Dermis lymphatic vessel endothelial cell (primary cell): ENCODE measurements around the gene HAUS2. TPM values are rescaled to one million over a fixed set of nuclear protein-coding genes. Genes with fewer than 3 reads are reported as not detected.

ENCODE experiments used
- total RNA-seq: library from RNA; depleted of rRNA; stranded (reverse); fragments of >200 nt; gene quantifications from 2 replicates; pipeline ENCODE4 v1.2.1, GENCODE V29; 2014

The HAUS2 gene
- 22.9 and 23.1 TPM in 2 replicates for total RNA-seq

DNA sequence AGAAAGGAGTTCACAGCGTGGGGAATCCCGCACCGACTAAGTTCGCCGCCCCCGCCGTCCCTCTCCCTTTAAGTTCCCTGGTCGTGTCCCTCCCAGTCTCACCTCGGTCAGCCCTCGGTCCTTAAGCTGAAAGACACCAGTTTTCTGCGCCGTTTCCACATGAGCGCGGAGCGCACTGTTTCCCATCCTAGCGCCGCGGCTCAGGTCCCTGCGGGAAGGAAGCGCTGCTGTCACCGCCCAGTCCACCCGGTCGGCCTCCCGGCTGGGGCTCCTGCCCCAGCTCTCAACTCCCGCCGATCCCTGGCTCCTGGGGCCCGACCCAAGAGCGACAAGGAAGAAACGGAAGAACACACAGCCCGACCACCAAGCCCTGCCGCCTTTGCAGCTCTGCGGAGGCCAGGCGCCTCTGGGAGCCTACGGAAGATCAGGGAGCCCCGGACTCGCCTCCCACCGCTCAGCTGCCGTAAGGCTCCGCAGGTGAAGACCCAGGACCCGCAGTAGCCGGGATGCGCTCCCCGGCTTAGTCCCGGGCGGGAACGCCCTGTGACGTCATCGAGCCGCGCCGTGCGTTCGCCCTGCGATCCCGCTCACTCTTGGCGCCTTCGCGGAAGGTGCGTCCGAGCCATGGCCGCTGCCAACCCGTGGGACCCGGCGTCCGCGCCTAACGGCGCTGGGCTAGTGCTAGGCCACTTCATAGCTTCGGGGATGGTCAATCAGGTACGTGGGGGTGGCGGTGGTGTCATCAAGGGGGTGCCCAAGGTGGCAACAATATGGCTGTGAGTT lies at the start of gene HAUS2, which contains the start of gene LRRC57:
Gene HAUS2 (plus strand): TSS at position 590 of the 783 bp plus-strand sequence. CDS start 35 bp downstream, at position 625.
Gene LRRC57 (minus strand): TSS at position 545 of the 783 bp plus-strand sequence. CDS start 359 bp downstream, at position 186.

DNA sequence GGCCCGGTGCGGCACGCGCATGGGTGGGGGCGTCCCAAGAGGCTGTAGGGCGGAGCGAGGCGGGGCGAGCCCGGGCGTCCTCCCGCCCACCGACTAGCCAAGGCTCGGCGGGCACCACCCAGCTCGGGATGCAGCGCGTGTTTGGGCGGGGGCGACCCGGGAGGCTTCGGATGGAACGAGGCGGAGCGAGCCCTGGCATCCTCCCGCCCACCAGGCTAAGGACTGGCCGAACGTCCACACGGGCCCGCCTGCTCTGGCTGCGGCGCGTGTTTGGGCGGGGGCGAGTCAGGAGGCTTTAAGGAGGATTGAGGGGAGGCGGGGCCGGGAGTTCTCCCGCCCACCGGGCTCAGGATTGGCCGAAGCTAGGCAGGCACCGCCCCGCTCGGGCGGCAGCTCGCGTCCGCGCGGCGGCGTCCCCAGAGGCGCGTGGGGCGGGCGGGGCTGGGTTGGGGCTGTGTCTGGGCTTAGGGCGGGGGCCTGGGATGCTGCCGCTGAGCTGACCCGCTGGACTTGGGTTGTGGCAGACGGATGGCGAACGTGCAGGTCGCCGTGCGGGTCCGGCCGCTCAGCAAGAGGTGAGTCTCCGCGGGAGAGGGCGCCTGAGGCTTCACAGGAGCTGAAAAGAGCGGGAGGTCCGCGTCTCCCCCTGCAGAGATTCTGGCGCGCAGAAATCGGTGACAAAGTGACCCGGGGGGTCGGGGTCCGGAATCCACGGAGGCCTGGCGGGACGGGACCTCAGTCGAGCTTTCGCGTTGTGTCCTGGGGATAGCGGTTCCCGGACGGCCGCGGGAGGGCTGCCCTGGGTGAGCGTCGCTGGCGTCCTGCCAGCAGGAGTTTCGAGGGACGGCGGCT lies 26.8 kb downstream of the HAUS2 start, which contains the start of gene STARD9:
Gene STARD9 (plus strand): TSS at position 419 of the 852 bp plus-strand sequence. CDS start 110 bp downstream, at position 529.

Other genes with a start within 250 kb of the HAUS2 start
- 0.65 and 0.69 TPM in 2 replicates for gene CAPN3, start 189.3 kb upstream of the HAUS2 start, total RNA-seq
- 30.0 and 37.9 TPM in 2 replicates for gene ZNF106, start 57.7 kb upstream of the HAUS2 start, total RNA-seq
- gene SNAP23, start 53.2 kb upstream of the HAUS2 start, total RNA-seq: 186 and 197 TPM in 2 replicates
- gene LRRC57, start within 50 bp of the HAUS2 start, total RNA-seq: 15.4 and 18.7 TPM in 2 replicates
- gene STARD9, start 26.8 kb downstream of the HAUS2 start, total RNA-seq: 6.9 and 7.6 TPM in 2 replicates
- 9.2 and 9.5 TPM in 2 replicates for gene CDAN1, start 188.3 kb downstream of the HAUS2 start, total RNA-seq